Activated T-helper 17 cell treated with anti-CD3 and anti-CD28 coated beads, Interleukin-2, amount 50 U/mL, for 72 hours (primary cell): ENCODE measurements around the gene GTSE1. TPM values are rescaled to one million over a fixed set of nuclear protein-coding genes. Genes with fewer than 3 reads are reported as not detected.

ENCODE experiments used
- ATAC-seq: fragments of 150-1000 bp; cut with Tn5 transposase; replicated peaks from 2 replicates; pipeline ENCODE4 v1.10.0; 2021; ENCODE audit warnings: mild to moderate bottlenecking, moderate library complexity
- H3K27ac Mint-ChIP-seq: one replicate; pipeline ENCODE4 v1.8.0; 2022; ENCODE audit warnings: mixed read lengths
- H3K27me3 Mint-ChIP-seq: one replicate; pipeline ENCODE4 v1.8.0; 2022; ENCODE audit warnings: mixed read lengths
- H3K36me3 Mint-ChIP-seq: one replicate; pipeline ENCODE4 v1.8.0; 2022; ENCODE audit warnings: low read depth, mild to moderate bottlenecking, mixed read lengths
- H3K4me1 Mint-ChIP-seq: one replicate; pipeline ENCODE4 v1.8.0; 2022; ENCODE audit warnings: mixed read lengths
- H3K4me3 Mint-ChIP-seq: one replicate; pipeline ENCODE4 v1.8.0; 2022; ENCODE audit warnings: mild to moderate bottlenecking, mixed read lengths
- H3K9me3 Mint-ChIP-seq: one replicate; pipeline ENCODE4 v1.8.0; 2022; ENCODE audit warnings: mixed read lengths
- total RNA-seq, 2 donors: library from RNA; stranded (reverse); gene quantifications; one replicate each; pipeline ENCODE4 v1.2.3, GENCODE V29; 2022

Gene GTSE1
- total RNA-seq, 2 donors from 2014 or later = 36.9 to 62.1 TPM

GRCh38 chr22:46281866-46282678 lies 14.6 kb upstream of the GTSE1 start:
- Mint-ChIP-seq H3K36me3 (peaks cover 20% of the 10 kb centered on the region), H3K4me1 (peaks cover under 1% of the 10 kb centered on the region), H3K27ac (peak overlapping the region; percentile 2), H3K27me3 (no peaks in the 10 kb centered on the region), H3K9me3 (no peaks in the 10 kb centered on the region), H3K4me3 (no peak overlapping the region)
- ATAC-seq = no peak

- no peaks in the 10 kb centered on the region for H3K9me3 Mint-ChIP-seq
- H3K27ac Mint-ChIP-seq = no peak overlapping the region
- H3K27me3 Mint-ChIP-seq = no peaks in the 10 kb centered on the region
- H3K4me1 Mint-ChIP-seq = peaks cover 9% of the 10 kb centered on the region
- peaks cover 18% of the 10 kb centered on the region for H3K36me3 Mint-ChIP-seq
- H3K4me3 Mint-ChIP-seq = no peak overlapping the region
- ATAC-seq = no peak
Observed at GRCh38 chr22:46286006-46286405, 10.7 kb upstream of the GTSE1 start.

DNA sequence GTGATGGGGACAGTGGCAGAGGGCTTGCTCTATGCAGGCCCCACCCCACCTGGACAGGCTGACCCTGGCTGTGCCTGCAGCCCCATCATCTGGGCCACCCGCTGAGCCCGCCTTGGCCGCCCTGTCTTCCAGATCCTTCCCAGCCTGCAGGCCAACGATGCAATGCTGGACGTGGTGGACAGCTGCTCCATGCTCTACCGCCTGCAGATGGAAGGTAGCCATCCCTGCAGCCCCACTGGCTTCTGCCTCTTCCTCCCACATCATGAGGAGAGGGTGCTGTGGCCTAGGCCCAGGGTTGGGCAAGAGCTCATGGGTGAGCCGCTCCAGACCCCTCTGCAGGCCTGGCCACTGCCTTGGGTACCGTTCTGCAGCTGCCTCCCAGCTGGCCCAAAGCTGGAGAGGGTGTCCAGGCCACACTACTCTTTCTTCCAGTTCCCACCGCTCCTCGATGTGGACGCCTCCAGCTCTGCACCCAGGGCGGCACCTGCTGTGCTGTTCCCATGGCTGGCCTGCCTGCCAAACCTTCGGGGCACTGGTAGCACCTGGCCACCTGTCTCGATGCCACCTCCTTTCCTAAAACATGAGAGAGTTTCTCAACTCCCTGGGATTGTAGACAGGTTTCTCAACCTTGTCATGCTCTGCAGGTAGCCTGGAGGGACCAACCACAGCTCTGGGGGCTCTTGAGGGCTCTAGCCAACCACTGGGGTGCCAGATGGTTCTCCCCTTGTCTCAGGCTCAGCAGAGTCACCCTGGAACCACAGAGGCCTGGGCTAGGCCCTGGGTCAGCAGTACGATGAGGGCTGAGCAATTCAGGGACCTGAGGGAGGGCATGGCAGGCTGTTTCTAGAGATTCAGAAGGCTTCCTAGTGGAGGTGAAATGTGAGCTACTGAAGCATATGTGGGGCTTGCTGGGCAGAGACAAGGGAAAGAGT lies 9.5 kb upstream of the GTSE1 start:
- Mint-ChIP-seq H3K36me3 (peaks cover 19% of the 10 kb centered on the region), H3K9me3 (peaks cover 2% of the 10 kb centered on the region), H3K27ac (peak overlapping the region; percentile 90), H3K4me3 (peak overlapping the region; percentile 77), H3K27me3 (no peaks in the 10 kb centered on the region), H3K4me1 (peaks cover 9% of the 10 kb centered on the region)
- ATAC-seq = no peak

- peak; percentile 92 for ATAC-seq
- Mint-ChIP-seq H3K4me3 (peak overlapping the region; percentile 77), H3K4me1 (peaks cover 9% of the 10 kb centered on the region), H3K9me3 (peaks cover 5% of the 10 kb centered on the region), H3K27me3 (no peaks in the 10 kb centered on the region), H3K27ac (peak overlapping the region; percentile 90), H3K36me3 (peaks cover 23% of the 10 kb centered on the region)
Observed at GRCh38 chr22:46287873-46288751, 8.6 kb upstream of the GTSE1 start.

DNA sequence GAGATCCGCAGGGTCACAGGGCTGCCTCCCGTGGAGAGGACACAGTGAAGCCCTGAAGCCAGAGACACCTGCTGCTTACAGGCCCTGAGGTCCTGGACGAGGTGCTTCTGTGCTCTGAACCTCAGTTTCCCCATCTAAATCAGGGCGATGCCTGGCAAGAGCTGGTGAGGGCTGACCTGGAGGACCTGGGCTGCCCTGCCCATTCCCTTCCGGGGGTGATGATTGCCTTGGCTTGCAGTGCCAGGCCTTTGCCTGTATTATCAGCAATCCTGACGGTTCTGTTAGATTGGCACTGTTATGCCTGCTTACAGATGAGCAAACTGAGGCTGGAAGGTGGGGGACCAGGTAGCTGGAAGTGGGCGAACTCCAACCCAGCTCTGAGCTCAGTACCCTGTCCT lies 7.8 kb upstream of the GTSE1 start:
- Mint-ChIP-seq H3K4me1 (peaks cover 9% of the 10 kb centered on the region), H3K27ac (peak overlapping the region; percentile 90), H3K4me3 (peak overlapping the region; percentile 77), H3K9me3 (peaks cover 5% of the 10 kb centered on the region), H3K27me3 (no peaks in the 10 kb centered on the region), H3K36me3 (peaks cover 22% of the 10 kb centered on the region)
- no peak for ATAC-seq

DNA sequence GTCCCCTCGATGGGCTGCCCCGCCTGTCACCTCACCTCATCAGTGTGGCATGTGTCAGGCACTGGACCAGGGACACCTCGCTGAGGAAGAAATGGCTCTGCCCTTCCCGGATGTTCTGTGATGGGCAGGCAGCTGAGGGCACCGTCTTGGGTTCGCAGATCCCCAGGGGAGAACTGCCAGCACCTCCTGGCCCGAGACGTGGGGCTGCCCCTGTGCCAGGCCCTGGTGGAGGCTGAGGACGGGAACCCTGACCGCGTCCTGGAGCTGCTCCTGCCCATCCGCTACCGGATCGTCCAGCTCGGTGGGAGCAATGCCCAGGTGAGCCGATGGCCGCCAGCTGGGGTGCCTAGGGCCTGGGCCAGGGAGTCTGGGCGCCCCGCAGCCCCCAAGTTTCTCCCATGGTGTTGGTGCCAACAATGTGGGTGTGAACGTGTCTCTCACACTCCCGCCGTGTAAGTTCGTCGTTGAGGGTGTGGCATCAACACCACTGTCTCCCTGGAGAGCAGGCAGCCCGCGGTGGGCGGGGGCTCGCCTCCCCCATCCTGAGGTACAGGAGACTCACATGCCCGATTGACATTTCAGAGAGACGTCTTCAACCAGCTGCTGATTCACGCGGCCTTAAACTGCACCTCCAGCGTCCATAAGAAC lies 7.3 kb upstream of the GTSE1 start:
- Mint-ChIP-seq H3K4me1 (peaks cover 9% of the 10 kb centered on the region), H3K9me3 (peaks cover 5% of the 10 kb centered on the region), H3K4me3 (no peak overlapping the region), H3K27ac (no peak overlapping the region), H3K27me3 (no peaks in the 10 kb centered on the region), H3K36me3 (peaks cover 17% of the 10 kb centered on the region)
- ATAC-seq = no peak

- Mint-ChIP-seq H3K4me1 (peaks cover 9% of the 10 kb centered on the region), H3K36me3 (peaks cover 15% of the 10 kb centered on the region), H3K27ac (peak overlapping the region; percentile 33), H3K4me3 (no peak overlapping the region), H3K9me3 (peaks cover 5% of the 10 kb centered on the region), H3K27me3 (no peaks in the 10 kb centered on the region)
- no peak for ATAC-seq
Observed at GRCh38 chr22:46290121-46290842, 6.4 kb upstream of the GTSE1 start.

DNA sequence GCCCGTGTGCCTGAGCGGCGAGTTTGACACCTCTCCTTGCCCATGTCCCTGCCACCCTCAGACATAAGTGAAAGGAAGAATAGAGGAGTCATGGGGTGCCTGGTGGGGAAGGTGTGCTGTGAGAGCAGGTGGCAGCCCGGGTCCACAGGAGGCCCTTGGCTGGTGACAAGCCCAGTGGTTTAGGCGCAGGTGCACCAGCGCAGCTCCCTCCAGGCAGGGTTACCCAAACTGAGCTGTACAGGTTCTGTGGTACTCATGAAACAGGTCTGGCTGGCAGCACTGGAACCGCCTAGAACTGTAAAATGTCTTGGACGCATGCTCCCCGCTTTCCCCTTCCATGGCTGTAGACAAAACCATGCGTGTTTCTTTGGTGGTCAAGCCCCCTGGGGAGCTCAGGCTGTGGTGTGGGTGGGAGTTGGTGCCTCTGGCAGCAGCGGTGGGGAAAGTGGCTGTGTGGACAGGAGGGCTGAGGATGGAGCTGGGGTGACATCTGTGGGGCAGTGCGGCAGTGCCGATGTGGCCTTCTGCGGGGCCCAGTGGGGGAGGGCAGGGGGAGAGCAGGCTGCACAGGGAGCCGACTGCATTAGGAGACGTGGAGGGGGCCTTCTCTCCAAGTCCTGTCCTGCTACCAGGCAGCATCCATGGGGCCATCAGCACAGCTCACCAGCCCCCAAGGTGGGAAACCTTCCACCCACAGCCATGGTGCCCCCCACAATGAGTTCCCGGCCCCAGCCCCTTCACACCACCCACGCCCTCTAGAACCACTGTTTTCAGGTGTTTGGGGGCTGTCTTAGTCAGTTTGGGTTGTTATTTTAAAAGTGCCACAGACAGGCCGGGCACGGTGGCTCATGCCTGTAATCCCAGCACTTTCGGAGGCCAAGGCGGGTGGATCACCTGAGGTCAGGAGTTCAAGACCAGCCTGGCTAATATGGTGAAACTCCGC lies 5.6 kb upstream of the GTSE1 start:
- H3K27ac Mint-ChIP-seq = peak overlapping the region; percentile 33

GRCh38 chr22:46292173-46292572 lies 4.5 kb upstream of the GTSE1 start:
- Mint-ChIP-seq H3K4me3 (no peak overlapping the region), H3K27ac (no peak overlapping the region), H3K27me3 (no peaks in the 10 kb centered on the region), H3K36me3 (peaks cover 16% of the 10 kb centered on the region), H3K4me1 (peaks cover 16% of the 10 kb centered on the region), H3K9me3 (peaks cover 5% of the 10 kb centered on the region)
- ATAC-seq = no peak

More for the DNA sequence above, 5.6 kb upstream of the GTSE1 start:
- Mint-ChIP-seq H3K36me3 (peaks cover 12% of the 10 kb centered on the region), H3K4me3 (no peak overlapping the region), H3K9me3 (peaks cover 5% of the 10 kb centered on the region), H3K4me1 (peaks cover 12% of the 10 kb centered on the region), H3K27me3 (no peaks in the 10 kb centered on the region)
- ATAC-seq = no peak

- no peak overlapping the region for H3K27ac Mint-ChIP-seq
- peaks cover 11% of the 10 kb centered on the region for H3K4me1 Mint-ChIP-seq
Observed at GRCh38 chr22:46292732-46293131, 3.9 kb upstream of the GTSE1 start.

DNA sequence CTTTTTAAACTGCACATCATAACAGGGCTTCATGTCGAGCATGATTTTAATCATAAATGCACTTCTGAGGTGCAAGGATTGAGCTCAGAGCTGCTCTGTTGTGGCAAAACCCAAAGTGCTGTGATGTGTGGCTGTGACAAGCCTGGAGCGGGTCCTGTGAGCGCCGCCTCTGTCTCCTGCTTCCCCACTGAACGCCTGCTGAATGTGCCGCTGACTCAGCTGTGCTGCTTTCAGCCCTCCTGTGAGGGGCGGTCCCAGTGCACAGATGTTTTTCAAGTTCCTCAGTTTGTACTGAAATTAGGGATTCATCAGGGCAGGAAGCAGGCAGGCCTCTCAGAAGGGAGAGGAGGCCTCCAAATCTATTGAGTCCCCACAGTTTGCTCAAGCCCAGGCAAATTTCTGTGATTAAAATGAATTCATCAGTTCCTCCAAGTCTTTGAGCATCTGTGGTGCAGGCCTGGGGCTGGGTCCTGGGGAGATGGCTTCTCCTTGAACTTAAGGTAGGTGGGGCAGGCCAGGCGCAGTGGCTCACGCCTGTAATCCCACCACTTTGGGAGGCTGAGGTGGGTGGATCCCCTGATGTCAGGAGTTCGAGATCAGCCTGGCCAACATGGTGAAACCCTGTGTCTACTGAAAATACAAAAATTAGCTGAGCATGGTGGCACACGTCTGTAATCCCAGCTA lies 3.0 kb upstream of the GTSE1 start:
- ATAC-seq = no peak
- peaks cover 2% of the 10 kb centered on the region for H3K27me3 Mint-ChIP-seq
- H3K36me3 Mint-ChIP-seq = peaks cover 19% of the 10 kb centered on the region
- peaks cover 12% of the 10 kb centered on the region for H3K4me1 Mint-ChIP-seq
- H3K4me3 Mint-ChIP-seq = no peak overlapping the region
- H3K9me3 Mint-ChIP-seq = peaks cover 5% of the 10 kb centered on the region
- H3K27ac Mint-ChIP-seq = peak overlapping the region; percentile 10

More at GRCh38 chr22:46292732-46293131, 3.9 kb upstream of the GTSE1 start:
- Mint-ChIP-seq H3K9me3 (peaks cover 5% of the 10 kb centered on the region), H3K27me3 (no peaks in the 10 kb centered on the region), H3K4me3 (no peak overlapping the region), H3K36me3 (peaks cover 15% of the 10 kb centered on the region)
- no peak for ATAC-seq

- peaks cover 15% of the 10 kb centered on the region for H3K4me1 Mint-ChIP-seq
- H3K27ac Mint-ChIP-seq = no peak overlapping the region
- H3K27me3 Mint-ChIP-seq = peaks cover 4% of the 10 kb centered on the region
- H3K4me3 Mint-ChIP-seq = peak overlapping the region; percentile 95
- H3K36me3 Mint-ChIP-seq = peaks cover 30% of the 10 kb centered on the region
- H3K9me3 Mint-ChIP-seq = peaks cover 5% of the 10 kb centered on the region
- no peak for ATAC-seq
Observed at GRCh38 chr22:46294784-46295183, 1.9 kb upstream of the GTSE1 start.
